HG03469 (cell line): Measurements from ENCODE around the gene SETBP1.

ENCODE experiments used
- ATAC-seq: cut with Tn5 transposase; IDR thresholded peaks from one replicate; pipeline ENCODE4 v1.9.1; 2021; ENCODE audit warnings: mild to moderate bottlenecking, moderate library complexity, moderate number of reproducible peaks; ENCODE audit not compliant: unreplicated experiment

The SETBP1 gene

DNA sequence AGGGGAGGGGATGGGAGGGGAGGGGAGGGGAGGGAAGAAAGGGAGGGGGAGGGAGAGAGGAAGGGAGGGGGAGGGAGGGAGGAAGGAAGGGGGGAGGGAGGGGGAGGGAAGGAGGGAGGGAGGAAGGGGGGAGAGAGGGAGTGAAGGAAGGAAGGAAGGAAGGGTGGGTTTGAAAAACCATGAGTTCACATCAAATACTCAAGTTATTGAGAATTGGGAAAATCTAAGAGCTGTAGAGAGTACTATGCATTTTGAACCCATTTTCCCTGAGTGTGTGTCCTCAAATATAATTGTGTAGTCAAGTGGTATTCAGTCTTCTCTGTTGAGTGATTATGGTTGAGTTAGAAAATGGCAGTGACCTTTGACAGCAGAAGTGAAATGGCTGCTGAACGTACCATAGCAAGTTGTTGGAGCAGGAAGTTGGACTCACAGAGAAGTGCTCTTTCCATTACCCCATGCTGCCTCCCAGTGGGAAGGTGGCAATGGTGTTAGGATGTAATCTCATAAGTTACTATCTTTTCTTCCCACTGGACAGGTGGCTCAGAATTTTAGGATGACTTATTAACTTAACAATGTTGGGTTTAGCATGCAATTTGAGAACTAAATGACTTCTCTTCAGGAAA is 214.6 kb downstream of the SETBP1 start:
- ATAC-seq: peak; percentile 49

GRCh38 chr18:44896846-44897245 is 216.2 kb downstream of the SETBP1 start:
- ATAC-seq: no peak

GRCh38 chr18:44897411-44897810 is 216.7 kb downstream of the SETBP1 start:
- no peak for ATAC-seq

DNA sequence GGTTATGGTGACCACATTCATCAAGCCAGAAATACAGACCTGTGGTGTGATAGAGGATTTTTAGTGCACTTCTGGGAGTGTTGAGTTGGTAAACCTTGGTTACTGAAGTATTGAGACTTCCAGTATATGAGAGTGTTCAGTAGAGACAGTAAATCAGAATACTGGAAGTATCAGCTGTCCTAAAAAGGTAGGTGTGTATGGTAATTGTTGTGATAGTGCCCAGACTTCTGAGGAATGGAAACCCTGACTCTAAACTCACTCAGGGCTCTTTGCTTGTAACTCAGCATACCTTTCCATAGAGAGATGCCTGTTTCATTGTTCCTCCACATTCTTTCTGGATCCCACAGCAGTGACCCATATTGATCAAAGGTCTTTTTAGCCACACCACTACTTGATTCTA is 217.1 kb downstream of the SETBP1 start:
- no peak for ATAC-seq

GRCh38 chr18:44898498-44898897 is 217.8 kb downstream of the SETBP1 start:
- ATAC-seq: no peak

DNA sequence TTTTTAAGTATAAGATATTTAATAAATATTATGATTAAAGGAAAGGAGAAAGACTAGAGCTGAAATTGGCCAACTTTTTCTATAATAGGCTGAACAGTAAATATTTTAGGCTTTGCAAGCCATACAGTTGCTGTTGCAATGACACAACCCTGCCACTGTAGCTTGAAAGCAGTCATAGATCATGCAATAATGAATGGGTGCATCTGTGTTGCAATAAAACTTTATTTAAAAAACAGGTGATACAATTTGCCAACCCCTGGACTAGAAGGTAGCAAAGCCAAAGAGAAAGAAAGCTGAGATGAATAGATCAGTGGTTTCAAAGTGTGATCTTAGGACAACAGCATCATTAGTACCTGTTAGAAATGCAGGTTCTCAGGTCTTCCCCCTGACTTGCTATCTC is 219.1 kb downstream of the SETBP1 start:
- ATAC-seq: no peak

- no peak for ATAC-seq
These were observed 219.9 kb downstream of the SETBP1 start for GRCh38 chr18:44900627-44901026.

- no peak for ATAC-seq
These were observed 220.6 kb downstream of the SETBP1 start for GRCh38 chr18:44901283-44901682.

GRCh38 chr18:44903327-44903726 is 222.6 kb downstream of the SETBP1 start:
- ATAC-seq: no peak

DNA sequence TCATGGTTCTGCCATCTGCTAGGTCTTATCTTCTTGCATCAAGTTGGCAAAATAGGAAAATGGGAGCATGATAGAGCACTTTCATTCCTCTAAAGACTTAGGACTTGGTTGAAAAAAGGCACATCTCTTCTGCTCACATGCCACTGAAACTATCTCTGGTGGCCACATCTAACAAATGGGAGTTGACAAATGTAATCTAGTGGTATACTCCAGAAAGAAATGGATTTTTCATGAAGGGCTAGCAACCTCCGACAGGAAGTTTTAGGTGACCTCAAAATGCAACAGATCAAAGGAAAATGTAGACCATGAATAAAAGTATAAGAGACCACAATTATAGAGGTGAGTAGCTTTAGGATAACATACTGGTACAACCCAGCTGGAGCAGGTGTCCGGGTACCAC is 224.1 kb downstream of the SETBP1 start:
- no peak for ATAC-seq

DNA sequence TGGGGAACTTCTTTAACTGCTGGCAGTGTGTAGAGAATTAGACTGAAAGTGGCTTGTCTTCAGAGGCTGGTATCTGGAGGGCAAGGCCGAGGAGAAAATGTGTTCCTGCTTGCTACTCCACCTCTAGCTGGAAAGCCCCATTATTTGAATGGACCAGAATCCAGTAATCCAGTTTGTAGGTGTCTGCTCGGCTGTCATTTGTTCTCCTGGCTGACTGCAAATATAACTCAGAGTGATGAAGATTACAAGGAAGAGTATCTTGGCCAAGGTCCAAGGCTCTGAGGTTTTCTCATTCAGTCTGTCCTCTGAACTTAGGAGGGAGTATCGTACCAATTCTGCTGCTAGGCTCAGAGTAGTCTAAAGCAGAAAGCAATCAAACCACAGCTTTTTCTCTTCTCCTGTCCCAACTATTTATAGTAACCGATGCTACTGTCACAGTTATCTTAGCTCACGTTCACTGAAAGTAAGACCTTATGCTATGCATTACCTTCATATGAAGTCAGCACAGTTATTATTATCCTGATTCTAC is 228.6 kb downstream of the SETBP1 start:
- ATAC-seq: peak; percentile 91

- no peak for ATAC-seq
These were observed 230.6 kb downstream of the SETBP1 start for GRCh38 chr18:44911260-44911659.

DNA sequence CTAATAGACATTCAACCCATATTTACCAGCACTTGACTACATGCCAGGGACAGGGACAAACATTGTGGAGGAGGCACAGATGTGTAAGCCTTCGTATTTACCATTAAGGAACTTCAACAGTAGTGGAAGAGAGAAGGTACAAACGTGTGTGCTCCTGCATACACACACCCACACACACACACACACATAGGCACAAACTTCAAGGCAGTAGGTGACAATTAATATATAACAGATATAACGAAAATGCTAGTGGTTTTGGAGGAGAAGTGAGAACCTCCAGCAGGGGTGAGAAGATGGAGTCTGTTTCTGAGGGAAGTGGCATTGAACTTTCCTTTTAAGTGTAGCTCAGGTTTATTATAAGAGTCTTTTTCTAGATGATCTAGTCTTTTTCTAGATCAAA is 231.1 kb downstream of the SETBP1 start:
- peak; percentile 29 for ATAC-seq

GRCh38 chr18:44912740-44913478 is 232.2 kb downstream of the SETBP1 start:
- ATAC-seq: no peak

GRCh38 chr18:44914028-44914427 is 233.3 kb downstream of the SETBP1 start:
- no peak for ATAC-seq

DNA sequence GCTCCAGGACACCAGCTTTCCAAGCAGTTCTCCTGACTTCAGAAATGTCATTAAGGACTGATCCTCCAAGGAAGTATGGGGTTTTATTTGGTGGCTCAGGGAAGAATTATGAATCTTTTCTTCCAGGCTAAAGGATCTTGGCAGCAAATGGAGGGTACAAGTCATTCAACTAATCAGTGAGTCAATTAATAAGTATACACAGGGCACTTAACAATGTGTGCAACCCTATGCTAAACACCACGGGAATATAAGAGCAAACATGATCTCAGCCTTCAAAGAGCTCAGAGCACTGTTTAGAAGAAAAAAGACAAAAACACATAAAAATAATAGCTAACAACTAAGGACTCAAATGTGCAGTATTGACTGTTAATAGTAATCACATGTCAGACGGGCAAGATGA is 234.5 kb downstream of the SETBP1 start:
- no peak for ATAC-seq

DNA sequence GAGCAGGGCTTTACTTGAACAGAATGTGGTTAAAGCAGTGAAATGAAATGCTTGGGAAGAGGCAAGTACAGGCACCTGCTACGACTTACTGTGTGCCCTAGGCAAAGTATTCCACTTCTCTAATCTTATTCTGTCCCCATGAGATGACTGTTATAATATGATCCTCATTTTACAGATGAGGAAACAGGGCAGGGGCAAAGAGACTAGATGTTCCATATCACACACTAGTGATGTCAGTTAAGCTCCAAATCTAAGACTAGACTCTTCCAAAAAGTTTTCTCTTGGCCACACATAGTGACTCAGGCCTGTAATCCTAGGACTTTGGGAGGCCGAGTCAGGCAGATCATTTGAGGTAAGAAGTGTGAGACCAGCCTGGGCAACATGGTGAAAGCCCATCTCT is 235.0 kb downstream of the SETBP1 start:
- no peak for ATAC-seq

DNA sequence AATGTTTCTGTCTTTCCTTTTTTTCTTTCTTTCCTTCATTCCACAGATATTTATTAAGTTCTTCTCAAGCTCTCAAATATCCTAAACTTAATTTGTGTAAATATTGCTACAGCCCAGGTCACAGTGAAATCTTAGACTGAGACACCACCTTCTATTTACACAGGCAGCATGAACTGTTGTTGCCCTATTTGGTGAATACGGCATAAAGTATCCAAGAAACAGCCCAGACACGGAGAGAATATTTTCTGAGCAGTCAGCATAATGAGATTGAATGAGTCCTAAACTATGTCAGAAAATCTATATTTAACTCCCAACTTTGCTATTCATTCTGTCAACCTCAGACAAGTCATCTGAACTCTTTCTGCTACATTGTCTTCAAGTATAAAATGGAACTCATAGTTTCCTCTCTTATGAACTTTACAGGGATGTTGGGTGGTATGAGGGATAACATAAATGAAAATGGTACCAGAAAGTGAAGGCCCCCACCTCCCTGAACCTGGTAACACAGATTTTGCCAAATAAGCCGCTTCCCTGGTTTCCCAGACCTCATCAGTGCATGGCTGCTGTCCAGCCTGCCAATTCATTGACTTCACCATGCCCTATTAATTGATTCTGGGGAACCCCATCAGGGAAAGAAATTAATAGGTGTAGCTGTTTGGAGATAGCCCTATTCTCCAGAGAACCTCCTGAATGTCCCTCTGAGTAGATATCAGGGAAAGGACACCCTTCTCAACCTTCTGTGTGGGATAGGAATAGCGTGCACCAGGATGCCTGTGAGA is 235.9 kb downstream of the SETBP1 start:
- no peak for ATAC-seq

DNA sequence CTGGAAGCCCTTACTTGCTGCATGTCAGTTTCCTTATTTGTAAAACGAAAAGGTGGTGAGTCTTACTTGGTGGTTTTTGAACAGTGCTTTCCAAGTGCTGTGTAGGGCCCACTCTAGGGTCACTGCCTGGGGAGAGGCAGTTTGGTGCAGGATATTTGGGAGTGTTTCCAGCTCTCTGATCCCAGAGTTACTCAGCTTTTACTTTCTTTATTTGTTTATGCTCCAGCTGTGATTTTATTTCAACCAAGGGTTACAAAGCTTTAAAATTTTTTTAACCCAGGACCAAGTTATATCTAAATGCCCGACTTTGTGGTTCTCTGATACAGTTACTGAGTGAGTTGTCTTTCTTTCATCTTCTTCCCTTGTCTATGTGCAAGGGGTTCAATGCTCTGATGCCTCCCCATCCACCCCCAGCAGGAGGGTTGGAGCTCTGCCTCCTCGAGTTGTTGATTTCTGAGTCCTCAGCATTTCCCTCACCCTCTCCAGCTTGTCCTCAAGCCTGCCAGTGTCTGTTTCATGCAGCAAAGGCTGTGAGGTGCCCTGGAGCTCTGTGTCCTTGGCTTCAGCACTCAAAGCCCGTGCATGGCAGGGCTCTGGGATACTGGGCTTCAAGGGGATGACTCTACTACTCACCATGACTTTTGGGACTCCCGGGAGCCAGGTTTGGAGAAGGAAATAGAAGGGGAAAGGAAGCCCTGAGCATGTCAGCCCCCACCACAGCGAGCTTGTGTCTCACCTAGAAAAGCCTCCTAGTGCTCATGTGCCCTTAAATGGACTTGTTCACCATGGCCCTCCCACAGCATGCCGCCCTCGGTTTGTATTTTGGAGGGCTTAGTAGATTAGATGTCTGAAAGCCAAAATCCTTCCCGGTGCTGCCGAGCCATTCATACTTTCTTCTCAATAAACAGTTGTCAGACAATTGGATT is 236.8 kb downstream of the SETBP1 start:
- ATAC-seq: no peak

GRCh38 chr18:44918142-44918476 is 237.4 kb downstream of the SETBP1 start:
- no peak for ATAC-seq

- ATAC-seq: no peak
These were observed 239.8 kb downstream of the SETBP1 start for GRCh38 chr18:44920441-44920840.
